PFSK-1 (cell line): Measurements from ENCODE around the gene FIBIN.

ENCODE experiments used
- FOXP2 ChIP-seq: optimal IDR thresholded peaks from 2 replicates; pipeline ENCODE3; 2011; ENCODE audit warnings: borderline replicate concordance, control low read depth, inconsistent platforms; ENCODE audit not compliant: insufficient read depth; ENCODE audit errors: extremely low read length, extremely low read depth
- POLR2AphosphoS5 ChIP-seq: IDR thresholded peaks from 2 replicates; pipeline ENCODE4 v1.6.1; 2012; ENCODE audit warnings: low read depth, mild to moderate bottlenecking, control low read depth, low read length, moderate library complexity
- REST ChIP-seq, 2 experiments: IDR thresholded peaks; 2 replicates each; pipeline versions ENCODE4 v1.6.1 to v1.8.0; 2011 to 2012; ENCODE audit warnings: low read depth in 2 of 2, low read length in 2 of 2, control low read depth in 1 of 2, inconsistent platforms in 1 of 2, mild to moderate bottlenecking in 1 of 2, moderate library complexity in 1 of 2; ENCODE audit not compliant: insufficient read depth in 1 of 2
- SIN3A ChIP-seq: IDR thresholded peaks from 2 replicates; pipeline ENCODE4 v1.6.1; 2012; ENCODE audit warnings: mild to moderate bottlenecking, low read length, moderate library complexity, borderline replicate concordance; ENCODE audit not compliant: insufficient read depth
- TAF1 ChIP-seq: IDR thresholded peaks from 2 replicates; pipeline ENCODE4 v1.6.1; 2012; ENCODE audit warnings: low read length, control low read depth, borderline replicate concordance; ENCODE audit not compliant: insufficient read depth

FIBIN gene

GRCh38 chr11:26976389-26976788 is 17.5 kb upstream of the FIBIN start:
- TF ChIP-seq TAF1 (no peak), POLR2AphosphoS5 (no peak), FOXP2 (no peak), SIN3A (no peak), REST (IDR thresholded peaks at IDR 0.05; ENCODE audit: insufficient read depth in 1 of 2, low read depth in 2 of 2, low read length in 2 of 2) (no peak)

GRCh38 chr11:26983645-26984044 is 10.3 kb upstream of the FIBIN start:
- no peak for TF ChIP-seq FOXP2
- no peak for TF ChIP-seq SIN3A
- no peak for TF ChIP-seq POLR2AphosphoS5
- no peak for TF ChIP-seq REST (IDR thresholded peaks at IDR 0.05; ENCODE audit: insufficient read depth in 1 of 2, low read depth in 2 of 2, low read length in 2 of 2)
- TF ChIP-seq TAF1, result no peak

GRCh38 chr11:26985470-26985869 is 8.4 kb upstream of the FIBIN start:
- no peak for TF ChIP-seq FOXP2
- no peak for TF ChIP-seq TAF1

GRCh38 chr11:26985943-26986342 is 8.0 kb upstream of the FIBIN start:
- TF ChIP-seq FOXP2 (no peak), TAF1 (no peak), REST (IDR thresholded peaks at IDR 0.05; ENCODE audit: insufficient read depth in 1 of 2, low read depth in 2 of 2, low read length in 2 of 2) (no peak), POLR2AphosphoS5 (no peak)

GRCh38 chr11:26987272-26987671 is 6.6 kb upstream of the FIBIN start:
- TF ChIP-seq POLR2AphosphoS5 (no peak), SIN3A (no peak), REST (IDR thresholded peaks at IDR 0.05; ENCODE audit: insufficient read depth in 1 of 2, low read depth in 2 of 2, low read length in 2 of 2) (no peak), TAF1 (no peak), FOXP2 (no peak)

- no peak for TF ChIP-seq REST (IDR thresholded peaks at IDR 0.05; ENCODE audit: insufficient read depth in 1 of 2, low read depth in 2 of 2, low read length in 2 of 2)
- no peak for TF ChIP-seq POLR2AphosphoS5
- no peak for TF ChIP-seq TAF1
- TF ChIP-seq FOXP2, result no peak
- no peak for TF ChIP-seq SIN3A
These were observed 6.2 kb upstream of the FIBIN start for GRCh38 chr11:26987731-26988130.
